Left colon (tissue), 2 donors: ENCODE data around the gene ATOX1. TPM values are rescaled to one million over a fixed set of nuclear protein-coding genes. Genes with fewer than 3 reads are reported as not detected.
"Not testable (repeated sequence)": the region's sequence is repeated elsewhere in the genome, so short reads cannot be mapped to it uniquely, and the experiment has no call there.

Experiments used
- ATAC-seq: fragments of 200-7000 bp; cut with Tn5 transposase; one replicate; pipeline ENCODE4 v1.9.1; 2020; ENCODE audit warnings: mild to moderate bottlenecking, moderate library complexity
- DNase-seq, 2 donors: peaks; one replicate each; pipeline ENCODE4 v3.0.0-alpha.2; 2020
- intact Hi-C, 2 donors: fragments of 100-400 bp; cut with DNase I in 1 of 2; cut with micrococcal nuclease in 1 of 2; formaldehyde crosslinking; loops; one replicate each; pipeline versions ENCODE4 v1.11.2 to v1.14.0; 2022; cut with DNase I, micrococcal nuclease
- long read RNA-seq: library from polyadenylated mRNA; unstranded; transcript quantifications from one replicate; pipeline ENCODE4 v2.0.0, GENCODE V29; 2021
- total RNA-seq, 2 donors: library from RNA; stranded (reverse); fragmentation: NEBNext Ultra II Directional; extraction: Animal tissue kit (Norgen Biotek cat#: 25700); gene quantifications; one replicate each; pipeline ENCODE4 v1.2.1, GENCODE V29; 2021
- donor health status: DM: no; HTN: no; CAD: no.
- donor health status: DM: yes; HTN: yes; CAD: no.

ATOX1 gene
- 10 to 100 TPM; 48.7 to 49.2 TPM for total RNA-seq
- long read RNA-seq, transcript ATOX1-201 (4 exons, 488 nt): major isoform, 7 of 12 reads
- long read RNA-seq, partial matches to known transcripts: 0 of 12 reads
- long read RNA-seq, other reads (novel, unspliced or antisense): 3 of 12 reads

GRCh38 chr5:151758430-151759241 lies at the start of gene ATOX1:
ATOX1 (minus strand) TSS chr5:151758631; CDS start chr5:151758551, 80 bp downstream.
- intact Hi-C loops: no loop called here
- peak; percentile 99 for ATAC-seq

GRCh38 chr5:151805414-151806223 lies 47.2 kb upstream of the ATOX1 start:
- ATAC-seq (no peak), DNase-seq (no peak)
- intact Hi-C loops: no loop called here

More at GRCh38 chr5:151758430-151759241, at the start of gene ATOX1:
- DNase-seq: peak; percentile 90 to 94

- intact Hi-C loops: no loop called here
- no peak for DNase-seq
These were observed 42.1 kb upstream of the ATOX1 start for GRCh38 chr5:151800532-151800931.

GRCh38 chr5:151799407-151799806 lies 41.0 kb upstream of the ATOX1 start:
- intact Hi-C loops: no loop called here
- no peak for ATAC-seq
- no peak for DNase-seq

More at GRCh38 chr5:151800532-151800931, 42.1 kb upstream of the ATOX1 start:
- ATAC-seq: no peak

GRCh38 chr5:151798674-151799073 lies 40.2 kb upstream of the ATOX1 start:
- DNase-seq: no peak
- no peak for ATAC-seq
- intact Hi-C loops: no loop called here

- intact Hi-C loops: no loop called here
- DNase-seq: no peak
- no peak for ATAC-seq
These were observed 37.0 kb upstream of the ATOX1 start for GRCh38 chr5:151795426-151795825.

- ATAC-seq: no peak
- DNase-seq: no peak
- intact Hi-C loops: no loop called here
These were observed 34.9 kb upstream of the ATOX1 start for GRCh38 chr5:151793358-151793757.

- intact Hi-C loops: no loop called here
- no peak for DNase-seq
- ATAC-seq: no peak
These were observed 29.4 kb upstream of the ATOX1 start for GRCh38 chr5:151787817-151788216.

- ATAC-seq (no peak), DNase-seq (no peak)
- intact Hi-C loops: no loop called here
These were observed 28.0 kb upstream of the ATOX1 start for GRCh38 chr5:151786468-151786867.

GRCh38 chr5:151784141-151784540 lies 25.7 kb upstream of the ATOX1 start:
- intact Hi-C loops: no loop called here
- DNase-seq (no peak), ATAC-seq (no peak)

- DNase-seq, intact Hi-C loops, ATAC-seq: not testable (repeated sequence)
These were observed 25.2 kb upstream of the ATOX1 start for GRCh38 chr5:151783664-151784063.

GRCh38 chr5:151781201-151781600 lies 22.8 kb upstream of the ATOX1 start:
- intact Hi-C loops: no loop called here
- no peak for DNase-seq
- no peak for ATAC-seq

GRCh38 chr5:151780348-151780747 lies 21.9 kb upstream of the ATOX1 start:
- intact Hi-C loops: no loop called here
- DNase-seq (no peak), ATAC-seq (no peak)

GRCh38 chr5:151779531-151780125 lies 21.2 kb upstream of the ATOX1 start:
- DNase-seq: no peak
- intact Hi-C loops: no loop called here
- no peak for ATAC-seq

- ATAC-seq (no peak), DNase-seq (no peak)
- intact Hi-C loops: no loop called here
These were observed 16.7 kb upstream of the ATOX1 start for GRCh38 chr5:151775025-151775606.

GRCh38 chr5:151773951-151774350 lies 15.5 kb upstream of the ATOX1 start:
- no peak for ATAC-seq
- intact Hi-C loops: no loop called here
- no peak for DNase-seq

- no peak for ATAC-seq
- intact Hi-C loops: no loop called here
- DNase-seq: peak; percentile 33
These were observed 14.6 kb upstream of the ATOX1 start for GRCh38 chr5:151772846-151773561.
